CD4-positive, alpha-beta T cell (primary cell): ENCODE measurements around the gene PSEN1. TPM values are rescaled to one million over a fixed set of nuclear protein-coding genes. Genes with fewer than 3 reads are reported as not detected.
A peak's percentile ranks its signal among the peaks of the same experiment; 100 is the strongest.

Source experiments
- ATAC-seq: fragments of 200-7000 bp; cut with Tn5 transposase; one replicate; pipeline ENCODE4 v1.10.0; 2022; ENCODE audit warnings: mild to moderate bottlenecking; ENCODE audit not compliant: poor library complexity
- CTCF ChIA-PET: fragments of 350-600 bp; sonication (Branson Sonifier 250); formaldehyde crosslinking; loops from one replicate; lab custom pipeline; 2021; ENCODE audit warnings: antibody characterized with exemption, inconsistent platforms; lab: Charles Lee
- POLR2A ChIA-PET: fragments of 350-600 bp; sonication (Branson Sonifier 250); formaldehyde crosslinking; loops from one replicate; lab custom pipeline; 2021; ENCODE audit warnings: antibody characterized with exemption, inconsistent platforms; lab: Charles Lee
- DNase-seq, 14 experiments: peaks; one replicate each; pipeline ENCODE4 v3.0.0-alpha.2; 2013 to 2020; ENCODE audit warnings: mixed read lengths in 2 of 14
- H3K27ac ChIP-seq, 2 donors: one replicate each; pipeline versions ENCODE4 v1.5.1 to v1.7.0; 2013; ENCODE audit warnings: low read length in 2 of 2, low read depth in 1 of 2, mild to moderate bottlenecking in 1 of 2
- H3K27me3 ChIP-seq, 2 experiments: 1 replicate in 1 of 2; 2 replicates in 1 of 2; pipeline versions ENCODE4 v1.6.1 to v1.7.0; 2013; ENCODE audit warnings: low read length in 2 of 2, control low read depth in 1 of 2, mild to moderate bottlenecking in 1 of 2, moderate library complexity in 1 of 2; ENCODE audit not compliant: insufficient read depth in 2 of 2, control insufficient read depth in 1 of 2
- H3K36me3 ChIP-seq: one replicate; pipeline ENCODE4 v1.6.1; 2013; ENCODE audit warnings: low read length, control low read depth; ENCODE audit not compliant: insufficient read depth
- H3K4me1 ChIP-seq: one replicate; pipeline ENCODE4 v1.6.1; 2013; ENCODE audit warnings: low read length, control low read depth; ENCODE audit not compliant: insufficient read depth
- H3K4me3 ChIP-seq: one replicate; pipeline ENCODE4 v1.5.1; 2013; ENCODE audit warnings: mild to moderate bottlenecking, low read length, moderate library complexity
- H3K9me3 ChIP-seq, 2 experiments: 1 replicate in 1 of 2; 2 replicates in 1 of 2; pipeline versions ENCODE4 v1.6.1 to v1.7.0; 2013; ENCODE audit warnings: low read length in 2 of 2, mild to moderate bottlenecking in 2 of 2, control low read depth in 1 of 2, moderate library complexity in 1 of 2; ENCODE audit not compliant: control insufficient read depth in 1 of 2, insufficient read depth in 1 of 2
- H3K27ac Mint-ChIP-seq: one replicate; pipeline ENCODE4 v1.8.0; 2020; ENCODE audit warnings: mixed read lengths
- H3K27me3 Mint-ChIP-seq: one replicate; pipeline ENCODE4 v1.8.0; 2021; ENCODE audit warnings: mixed read lengths
- H3K36me3 Mint-ChIP-seq: one replicate; pipeline ENCODE4 v1.8.0; 2021; ENCODE audit warnings: low read depth, mixed read lengths
- H3K4me1 Mint-ChIP-seq: one replicate; pipeline ENCODE4 v1.8.0; 2021; ENCODE audit warnings: low read depth, mixed read lengths
- H3K4me3 Mint-ChIP-seq: one replicate; pipeline ENCODE4 v1.8.0; 2020; ENCODE audit warnings: mild to moderate bottlenecking, mixed read lengths
- H3K9me3 Mint-ChIP-seq: one replicate; pipeline ENCODE4 v1.8.0; 2020; ENCODE audit warnings: mixed read lengths
- intact Hi-C, 2 experiments: fragments of 100-400 bp; cut with DNase I in 1 of 2; cut with micrococcal nuclease in 1 of 2; formaldehyde crosslinking; loops; one replicate each; pipeline versions ENCODE4 v1.15.1 to v1.9.0; 2023 to 2025; cut with DNase I, micrococcal nuclease
- total RNA-seq, 174 experiments: library from RNA in 2 of 174; stranded (reverse) in 2 of 174; gene quantifications; one replicate each; pipeline ENCODE4 v1.2.3 and lab custom pipeline; 2021 to 2026
- TF ChIP-seq, protein P1 (sequence below): fragments of 200-600 bp; IDR thresholded peaks from one replicate; pipeline ENCODE4 v1.8.0; 2022; ENCODE audit warnings: antibody characterized with exemption, mild to moderate bottlenecking

The PSEN1 gene
- total RNA-seq, 2 experiments from 2014 or later, result 27.1 to 28.3 TPM

DNA sequence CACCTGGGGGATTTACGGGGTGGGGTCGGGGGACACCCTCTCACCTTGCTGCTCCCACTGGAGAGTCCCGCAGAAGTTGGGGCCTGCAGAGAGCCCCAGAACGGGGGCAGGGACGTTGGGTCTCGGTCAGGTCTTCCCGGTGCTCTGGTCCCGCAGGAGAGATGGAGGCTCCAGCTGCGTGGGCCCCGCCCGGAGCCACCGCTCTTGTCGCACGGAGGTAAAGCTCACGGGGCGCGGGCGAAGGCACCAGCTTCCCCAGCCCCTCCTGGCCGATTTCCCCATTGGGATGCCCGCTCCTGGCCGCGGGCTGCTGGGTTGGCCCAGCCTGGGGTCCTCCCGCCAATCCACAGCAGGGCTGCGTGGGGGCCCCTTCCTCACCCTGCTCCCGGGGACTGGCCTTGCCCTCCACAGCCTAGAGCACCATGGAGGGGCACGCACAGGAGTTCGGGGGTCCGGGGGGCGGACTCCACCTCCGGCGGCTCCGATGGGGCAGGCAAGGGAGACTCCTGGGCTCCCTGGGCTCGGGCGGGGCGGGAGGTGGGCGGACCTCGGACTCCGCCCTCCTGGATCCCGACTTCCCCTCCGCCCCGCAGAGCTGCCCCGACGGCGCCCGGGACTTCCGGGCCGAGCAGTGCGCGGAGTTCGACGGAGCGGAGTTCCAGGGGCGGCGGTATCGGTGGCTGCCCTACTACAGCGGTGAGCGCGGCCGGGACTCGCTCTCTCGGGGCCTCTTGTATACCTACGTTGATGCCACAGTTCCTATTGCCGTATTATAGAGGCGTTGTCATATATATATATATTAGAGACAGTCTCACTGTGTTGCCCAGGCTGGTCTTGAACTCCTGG lies 109.4 kb downstream of the PSEN1 start:
- Mint-ChIP-seq H3K27ac (no peak overlapping the region), H3K4me1 (peaks cover 13% of the 10 kb centered on the region), H3K9me3 (no peaks in the 10 kb centered on the region), H3K27me3 (peaks cover 56% of the 10 kb centered on the region), H3K4me3 (peak overlapping the region; percentile 72), H3K36me3 (no peaks in the 10 kb centered on the region)
- H3K4me1 ChIP-seq, result peaks cover 26% of the 10 kb centered on the region
- ChIA-PET CTCF (no interaction called here), POLR2A (interaction anchor here (0.9 kb wide), 1 partner anchor 213 kb away, joined by 3 read pairs; the partner anchor contains the start of gene NUMB)
- DNase-seq, result peak in 12 of 14 experiments; percentile 8 to 66 (median 36)
- no peak overlapping the region for H3K27ac ChIP-seq
- intact Hi-C loops, result no loop called here
- peaks cover 0 to 11% of the 10 kb centered on the region in 2 experiments for H3K9me3 ChIP-seq
- TF ChIP-seq, protein P1, sequence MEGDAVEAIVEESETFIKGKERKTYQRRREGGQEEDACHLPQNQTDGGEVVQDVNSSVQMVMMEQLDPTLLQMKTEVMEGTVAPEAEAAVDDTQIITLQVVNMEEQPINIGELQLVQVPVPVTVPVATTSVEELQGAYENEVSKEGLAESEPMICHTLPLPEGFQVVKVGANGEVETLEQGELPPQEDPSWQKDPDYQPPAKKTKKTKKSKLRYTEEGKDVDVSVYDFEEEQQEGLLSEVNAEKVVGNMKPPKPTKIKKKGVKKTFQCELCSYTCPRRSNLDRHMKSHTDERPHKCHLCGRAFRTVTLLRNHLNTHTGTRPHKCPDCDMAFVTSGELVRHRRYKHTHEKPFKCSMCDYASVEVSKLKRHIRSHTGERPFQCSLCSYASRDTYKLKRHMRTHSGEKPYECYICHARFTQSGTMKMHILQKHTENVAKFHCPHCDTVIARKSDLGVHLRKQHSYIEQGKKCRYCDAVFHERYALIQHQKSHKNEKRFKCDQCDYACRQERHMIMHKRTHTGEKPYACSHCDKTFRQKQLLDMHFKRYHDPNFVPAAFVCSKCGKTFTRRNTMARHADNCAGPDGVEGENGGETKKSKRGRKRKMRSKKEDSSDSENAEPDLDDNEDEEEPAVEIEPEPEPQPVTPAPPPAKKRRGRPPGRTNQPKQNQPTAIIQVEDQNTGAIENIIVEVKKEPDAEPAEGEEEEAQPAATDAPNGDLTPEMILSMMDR, result no peak
- H3K4me3 ChIP-seq, result peak overlapping the region; percentile 54
- no peaks in the 10 kb centered on the region for H3K36me3 ChIP-seq
- peak; percentile 82 for ATAC-seq
- peaks cover 32 to 46% of the 10 kb centered on the region in 2 experiments for H3K27me3 ChIP-seq

DNA sequence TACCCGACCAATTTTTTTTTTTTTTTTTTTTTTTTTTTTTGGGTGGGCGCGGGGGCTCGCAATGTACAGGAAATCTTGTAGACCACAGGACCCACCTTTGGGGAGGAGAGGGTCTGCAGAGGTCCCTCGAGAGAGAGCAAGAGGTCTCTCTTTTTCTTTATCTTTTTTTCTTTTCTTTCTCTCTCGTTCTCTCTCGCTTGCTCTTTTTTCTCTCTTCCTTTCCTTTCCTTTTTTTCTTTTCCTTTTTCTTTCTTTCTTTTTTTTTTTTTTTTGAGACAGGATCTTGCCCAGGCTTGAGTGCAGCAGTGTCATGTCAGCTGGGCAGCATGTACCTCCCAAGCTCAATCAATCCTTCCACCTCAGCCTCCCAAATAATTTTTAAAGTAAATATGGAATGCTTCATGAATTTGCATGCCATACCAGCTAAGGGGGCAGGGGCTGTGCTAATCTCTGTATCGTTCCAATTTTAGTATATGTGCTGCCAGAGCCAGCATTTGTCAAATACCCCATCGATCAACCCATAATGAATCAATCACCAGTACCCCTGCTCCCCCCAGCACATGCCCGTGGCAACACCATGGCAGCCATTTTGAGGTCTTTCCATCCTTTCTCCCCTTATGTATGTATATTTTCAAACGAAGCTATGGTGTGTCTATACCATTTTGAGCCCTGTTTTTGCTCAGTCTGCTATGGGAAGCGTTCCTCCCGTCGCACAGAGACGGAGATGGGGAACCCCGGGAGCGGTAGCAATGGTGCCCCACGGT lies 110.3 kb downstream of the PSEN1 start:
- Mint-ChIP-seq H3K4me1 (peaks cover 13% of the 10 kb centered on the region), H3K36me3 (no peaks in the 10 kb centered on the region), H3K27me3 (peaks cover 47% of the 10 kb centered on the region), H3K27ac (no peak overlapping the region), H3K9me3 (no peaks in the 10 kb centered on the region), H3K4me3 (peak overlapping the region; percentile 85)
- no peaks in the 10 kb centered on the region for H3K36me3 ChIP-seq
- peaks cover 0 to 9% of the 10 kb centered on the region in 2 experiments for H3K9me3 ChIP-seq
- H3K27ac ChIP-seq, result no peak overlapping the region
- ChIA-PET POLR2A (interaction anchor here (0.9 kb wide), 1 partner anchor 212 kb away, joined by 3 read pairs; the partner anchor contains the start of gene NUMB), CTCF (no interaction called here)
- ATAC-seq, result no peak
- peaks cover 26% of the 10 kb centered on the region for H3K4me1 ChIP-seq
- TF ChIP-seq, protein P1, result no peak
- intact Hi-C loops, result no loop called here
- DNase-seq, result peak in 1 of 14 experiments; percentile 3
- H3K4me3 ChIP-seq, result peak overlapping the region; percentile 54
- H3K27me3 ChIP-seq, result peaks cover 23 to 37% of the 10 kb centered on the region in 2 experiments

DNA sequence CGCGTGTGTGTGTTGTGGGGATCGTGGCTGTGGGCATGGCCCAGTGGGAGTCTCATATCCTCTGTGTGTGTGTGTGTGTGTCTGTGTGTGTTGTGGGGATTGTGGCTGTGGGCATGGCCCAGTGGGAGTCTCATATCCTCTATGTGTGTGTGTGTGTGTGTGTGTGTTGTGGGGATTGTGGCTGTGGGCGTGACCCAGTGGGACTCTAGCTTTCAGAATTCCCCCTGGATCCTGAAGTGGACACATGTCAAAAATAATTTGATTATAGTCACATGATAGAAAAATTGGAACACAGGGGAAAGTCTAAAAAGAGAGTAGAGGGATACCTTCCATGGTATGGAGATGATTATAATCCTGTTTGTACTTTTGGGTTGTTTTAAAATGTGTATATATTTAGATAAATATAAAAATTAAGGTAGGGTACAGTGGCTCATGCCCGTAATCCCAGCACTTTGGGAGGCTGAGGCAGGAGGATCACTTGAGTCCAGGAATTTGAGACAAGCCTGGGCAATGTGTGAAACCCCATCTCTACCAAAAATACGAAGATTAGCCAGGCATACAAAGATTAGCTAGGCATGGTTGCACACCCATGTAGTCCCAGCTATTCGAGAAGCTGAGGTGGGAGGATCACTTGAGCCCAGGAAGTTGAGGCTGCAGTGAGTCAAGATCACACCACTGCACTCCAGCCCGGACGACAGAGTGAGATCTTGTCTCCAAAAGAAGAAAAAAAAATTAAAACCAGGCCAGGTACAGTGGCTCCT lies 112.0 kb downstream of the PSEN1 start:
- CTCF ChIA-PET, result interaction anchor here (0.6 kb wide), 1 partner anchor 257 kb away, joined by 4 read pairs; no protein-coding TSS in a partner anchor
- Mint-ChIP-seq H3K27me3 (peaks cover 30% of the 10 kb centered on the region), H3K36me3 (no peaks in the 10 kb centered on the region), H3K27ac (no peak overlapping the region), H3K4me3 (no peak overlapping the region), H3K9me3 (no peaks in the 10 kb centered on the region), H3K4me1 (peaks cover 13% of the 10 kb centered on the region)
- Histone ChIP-seq H3K9me3 (peaks cover 0 to 9% of the 10 kb centered on the region in 2 experiments), H3K27me3 (peaks cover 17 to 30% of the 10 kb centered on the region in 2 experiments), H3K4me3 (no peak overlapping the region), H3K4me1 (peaks cover 26% of the 10 kb centered on the region), H3K27ac (no peak overlapping the region), H3K36me3 (no peaks in the 10 kb centered on the region)
- ATAC-seq (no peak), DNase-seq (no peak)
- TF ChIP-seq, protein P1, result no peak
- intact Hi-C loops, result no loop called here
- POLR2A ChIA-PET, result no interaction called here
